AG04450 (cell line): Measurements from ENCODE around the gene NCF4. TPM values are rescaled to one million over a fixed set of nuclear protein-coding genes. Genes with fewer than 3 reads are reported as not detected.

ENCODE experiments used
- CTCF ChIA-PET: fragments of 300-600, 350-600 bp; formaldehyde crosslinking; extraction: SDS; loops from one replicate; lab custom pipeline; 2022; ENCODE audit warnings: antibody characterized with exemption, inconsistent platforms; lab: Charles Lee
- POLR2A ChIA-PET: fragments of 350-600 bp; formaldehyde crosslinking; extraction: SDS; loops from one replicate; lab custom pipeline; 2021; ENCODE audit warnings: antibody characterized with exemption, inconsistent platforms; lab: Yijun Ruan, JAX
- DNase-seq: peaks from one replicate; pipeline ENCODE4 v3.0.0-alpha.2; 2011; ENCODE audit warnings: low read depth, low spot score
- H3K27ac ChIP-seq: one replicate; pipeline ENCODE4 v1.5.1; 2012; ENCODE audit warnings: low read depth, low read length, control low read depth
- H3K27me3 ChIP-seq: one replicate; pipeline ENCODE4 v1.6.0; 2012; ENCODE audit warnings: low read length; ENCODE audit not compliant: control insufficient read depth, insufficient read depth
- H3K4me3 ChIP-seq: 2 replicates; pipeline ENCODE4 v1.5.1; 2011; ENCODE audit warnings: mild to moderate bottlenecking, low read depth, low read length, control low read depth
- H3K9me3 ChIP-seq: 2 replicates; pipeline ENCODE4 v1.5.1; 2012; ENCODE audit warnings: low read length; ENCODE audit not compliant: control insufficient read depth, insufficient read depth
- polyA minus RNA-seq: library from RNA; depleted of rRNA, polyadenylated mRNA; stranded (reverse); fragments of >200 nt; gene quantifications from 2 replicates; pipeline ENCODE4 v1.2.3, GENCODE V29; 2011; rRNA and poly(A)+ RNA removed
- polyA plus RNA-seq: library from polyadenylated mRNA; depleted of rRNA; stranded (reverse); fragments of >200 nt; gene quantifications from 2 replicates; pipeline ENCODE4 v1.2.3, GENCODE V29; 2011; rRNA removed
- TF ChIP-seq, protein P1 (sequence below): IDR thresholded peaks from 2 replicates; pipeline ENCODE4 v1.5.1; 2011; ENCODE audit warnings: low read depth, low read length, control low read depth, inconsistent platforms

NCF4 gene
- polyA plus RNA-seq (not detected in 2 replicates), polyA minus RNA-seq (not detected in 2 replicates)

GRCh38 chr22:36860821-36861659 is at the start of gene NCF4:
NCF4 (plus strand) TSS chr22:36861006; CDS start chr22:36861172, 166 bp downstream.
- Histone ChIP-seq H3K27me3 (peaks cover 13% of the 10 kb centered on the region), H3K9me3 (no peaks in the 10 kb centered on the region), H3K4me3 (no peak within 1 kb of the TSS), H3K27ac (no peak within 1 kb of the TSS)
- TF ChIP-seq, protein P1, sequence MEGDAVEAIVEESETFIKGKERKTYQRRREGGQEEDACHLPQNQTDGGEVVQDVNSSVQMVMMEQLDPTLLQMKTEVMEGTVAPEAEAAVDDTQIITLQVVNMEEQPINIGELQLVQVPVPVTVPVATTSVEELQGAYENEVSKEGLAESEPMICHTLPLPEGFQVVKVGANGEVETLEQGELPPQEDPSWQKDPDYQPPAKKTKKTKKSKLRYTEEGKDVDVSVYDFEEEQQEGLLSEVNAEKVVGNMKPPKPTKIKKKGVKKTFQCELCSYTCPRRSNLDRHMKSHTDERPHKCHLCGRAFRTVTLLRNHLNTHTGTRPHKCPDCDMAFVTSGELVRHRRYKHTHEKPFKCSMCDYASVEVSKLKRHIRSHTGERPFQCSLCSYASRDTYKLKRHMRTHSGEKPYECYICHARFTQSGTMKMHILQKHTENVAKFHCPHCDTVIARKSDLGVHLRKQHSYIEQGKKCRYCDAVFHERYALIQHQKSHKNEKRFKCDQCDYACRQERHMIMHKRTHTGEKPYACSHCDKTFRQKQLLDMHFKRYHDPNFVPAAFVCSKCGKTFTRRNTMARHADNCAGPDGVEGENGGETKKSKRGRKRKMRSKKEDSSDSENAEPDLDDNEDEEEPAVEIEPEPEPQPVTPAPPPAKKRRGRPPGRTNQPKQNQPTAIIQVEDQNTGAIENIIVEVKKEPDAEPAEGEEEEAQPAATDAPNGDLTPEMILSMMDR, result no peak
- no peak for DNase-seq
- ChIA-PET POLR2A (no interaction called here), CTCF (interaction anchor here (1.0 to 5.5 kb wide), 3 partner anchors 103 to 316 kb away, joined by 3 to 140 read pairs (median 4); no protein-coding TSS in a partner anchor)

DNA sequence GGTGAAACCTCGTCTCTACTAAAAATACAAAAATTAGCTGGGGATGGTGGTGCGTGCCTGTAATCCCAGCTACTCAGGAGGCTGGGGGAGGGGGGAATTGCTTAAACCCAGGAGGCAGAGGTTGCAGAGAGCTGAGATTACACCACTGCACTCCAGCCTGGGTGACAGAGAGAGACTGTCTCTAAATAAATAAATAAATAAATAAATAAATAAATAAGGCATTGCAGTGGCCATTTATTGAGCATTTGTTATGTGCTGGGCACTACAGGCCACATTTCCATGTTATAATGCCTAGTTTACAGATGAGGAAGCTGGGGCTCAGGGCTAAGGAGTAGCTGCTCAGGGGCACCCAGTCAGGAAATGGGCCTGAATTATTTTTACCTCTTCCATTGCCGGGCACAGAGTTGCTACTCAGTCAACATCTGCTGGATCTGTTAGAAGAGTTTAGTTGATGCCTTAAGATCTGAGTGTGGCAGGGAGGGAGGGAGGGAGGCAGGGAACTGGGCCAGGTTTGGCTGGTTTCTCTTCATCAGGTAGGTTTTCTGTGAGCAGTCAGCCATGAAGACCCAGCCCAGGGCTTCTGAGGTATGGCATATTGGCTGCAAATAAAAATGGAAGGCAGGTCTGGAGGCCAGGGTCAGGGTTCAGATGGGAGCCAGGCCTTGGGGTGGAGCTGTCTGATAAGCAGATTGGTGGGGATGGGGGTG is 49.6 kb upstream of the NCF4 start:
- Histone ChIP-seq H3K4me3 (no peak overlapping the region), H3K27ac (no peak overlapping the region), H3K27me3 (peaks cover 55% of the 10 kb centered on the region), H3K9me3 (no peaks in the 10 kb centered on the region)
- DNase-seq, result no peak
- POLR2A ChIA-PET, result no interaction called here
- TF ChIP-seq, protein P1, result no peak
- CTCF ChIA-PET, result interaction anchor here (2.7 kb wide), 1 partner anchor 45 kb away, joined by 6 read pairs; no protein-coding TSS in a partner anchor

DNA sequence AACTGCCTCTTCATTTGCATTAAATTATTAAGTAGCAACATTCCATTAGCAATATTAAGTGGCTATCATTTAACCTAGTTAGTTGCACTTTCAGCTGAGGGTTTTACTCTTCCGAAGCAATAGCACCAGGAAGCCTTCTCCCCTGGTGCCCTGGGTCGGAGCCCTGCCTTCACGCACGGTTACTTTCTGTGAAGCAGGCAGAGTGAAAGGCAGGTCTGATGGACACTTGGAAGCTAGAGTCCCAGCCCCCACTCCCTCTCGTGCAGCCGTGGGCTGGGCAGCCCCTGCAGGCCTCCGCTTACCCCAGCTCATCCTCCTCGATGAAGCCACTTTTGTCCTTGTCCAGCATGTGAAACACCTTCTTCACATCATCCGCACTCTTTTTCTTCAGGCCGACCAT is 46.0 kb upstream of the NCF4 start:
- DNase-seq, result no peak
- Histone ChIP-seq H3K9me3 (no peaks in the 10 kb centered on the region), H3K27ac (no peak overlapping the region), H3K27me3 (peaks cover 68% of the 10 kb centered on the region), H3K4me3 (no peak overlapping the region)
- ChIA-PET CTCF (no interaction called here), POLR2A (no interaction called here)
- TF ChIP-seq, protein P1, result no peak

- Histone ChIP-seq H3K27ac (no peak overlapping the region), H3K9me3 (no peaks in the 10 kb centered on the region), H3K4me3 (no peak overlapping the region), H3K27me3 (peaks cover 76% of the 10 kb centered on the region)
- POLR2A ChIA-PET, result no interaction called here
- TF ChIP-seq, protein P1, result no peak
- no peak for DNase-seq
- CTCF ChIA-PET, result no interaction called here
These were observed 45.1 kb upstream of the NCF4 start for GRCh38 chr22:36815558-36816338.
